Prostate gland (tissue), 2 donors: Measurements from ENCODE around the gene FBXO34. TPM values are rescaled to one million over a fixed set of nuclear protein-coding genes. Genes with fewer than 3 reads are reported as not detected.
A peak's percentile ranks its signal among the peaks of the same experiment; 100 is the strongest.

Source experiments
- DNase-seq: peaks from one replicate; pipeline ENCODE4 v3.0.0-alpha.2; 2019; ENCODE audit warnings: low spot score
- H3K27ac ChIP-seq, 2 donors: fragments of 200-600 bp; sonication (generic); 2 replicates each; pipeline ENCODE4 v1.5.1; 2017 to 2019
- H3K27me3 ChIP-seq: fragments of 200-600 bp; sonication (generic); replicated peaks from 2 replicates; pipeline ENCODE4 v1.5.1; 2019; ENCODE audit not compliant: insufficient read depth
- H3K36me3 ChIP-seq, 2 donors: fragments of 200-600 bp; sonication (generic); 1 replicate in 1 of 2; 2 replicates in 1 of 2; pipeline versions ENCODE4 v1.5.1 to v1.8.1; 2017 to 2019
- H3K4me1 ChIP-seq: fragments of 200-600 bp; sonication (generic); replicated peaks from 2 replicates; pipeline ENCODE4 v1.5.1; 2019
- H3K4me3 ChIP-seq, 2 donors: fragments of 200-600 bp; sonication (generic); 2 replicates each; pipeline ENCODE4 v1.5.1; 2017 to 2019
- H3K9me3 ChIP-seq: fragments of 200-600 bp; sonication (generic); 2 replicates; pipeline ENCODE4 v1.5.1; 2017
- CTCF ChIP-seq, 4 experiments: fragments of 200-600 bp in 2 of 4; fragments of 450-650 bp in 2 of 4; sonication (generic) in 2 of 4; IDR thresholded peaks; 1 replicate in 3 of 4; 2 replicates in 1 of 4; pipeline ENCODE4 v1.5.1; 2016 to 2019; ENCODE audit warnings: antibody characterized with exemption in 4 of 4, mild to moderate bottlenecking in 2 of 4, moderate library complexity in 2 of 4
- POLR2A ChIP-seq: fragments of 450-650 bp; IDR thresholded peaks from one replicate; pipeline ENCODE4 v1.6.1; 2016; ENCODE audit warnings: antibody characterized with exemption, mild to moderate bottlenecking
- POLR2AphosphoS5 ChIP-seq: sonication (generic); formaldehyde crosslinking; IDR thresholded peaks from one replicate; pipeline ENCODE4 v1.6.1; 2017; ENCODE audit warnings: antibody characterized with exemption
- WGBS: methylation state at CpG from one replicate; pipeline ENCODE4 v1.1.5; 2018; 5-methylcytosine and 5-hydroxymethylcytosine counted together
- intact Hi-C: fragments of 100-400 bp; cut with DNase I; formaldehyde crosslinking; loops from one replicate; pipeline ENCODE4 v1.14.2; 2022
- total RNA-seq, 2 donors: library from RNA; depleted of rRNA; stranded (reverse); fragments of >200 nt; gene quantifications; one replicate each; pipeline ENCODE4 v1.1.0, GENCODE V29; 2016

FBXO34 gene
- 10 to 100 TPM; 37.8 to 73.3 TPM for total RNA-seq

- intact Hi-C loops: loop anchor here (2.0 to 10.0 kb wide), 2 partner anchors 84 to 144 kb away; partner anchors contain the start of gene ATG14
- no peaks in the 10 kb centered on the region for H3K27me3 ChIP-seq
- WGBS: 4% methylated on average over 18 of the region's 49 CpGs
- no peaks in the 10 kb centered on the region for H3K36me3 ChIP-seq
- no peaks in the 10 kb centered on the region for H3K9me3 ChIP-seq
- H3K4me1 ChIP-seq: peaks cover 4% of the 10 kb centered on the region
- H3K4me3 ChIP-seq: peak within 1 kb of the TSS; percentile 96 to 97
- TF ChIP-seq CTCF (IDR thresholded peaks at IDR 0.05) (peak; percentile 100), POLR2A (peak; percentile 97), POLR2AphosphoS5 (peak; percentile 96)
- peak; percentile 99 for DNase-seq
- H3K27ac ChIP-seq: peak within 1 kb of the TSS; percentile 91 to 93
These were observed at the start of gene FBXO34 for GRCh38 chr14:55270832-55271571. FBXO34 (plus strand) TSS chr14:55271421; CDS start chr14:55350391, 78,970 bp downstream.

- no peak overlapping the region for H3K4me3 ChIP-seq
- H3K36me3 ChIP-seq: no peaks in the 10 kb centered on the region
- intact Hi-C loops: no loop called here
- no peaks in the 10 kb centered on the region for H3K9me3 ChIP-seq
- H3K27ac ChIP-seq: no peak overlapping the region
- no peak for DNase-seq
- H3K4me1 ChIP-seq: no peaks in the 10 kb centered on the region
- no peak for TF ChIP-seq POLR2A
- TF ChIP-seq CTCF (IDR thresholded peaks at IDR 0.05): no peak
- no peaks in the 10 kb centered on the region for H3K27me3 ChIP-seq
These were observed 49.3 kb upstream of the FBXO34 start for GRCh38 chr14:55221968-55222367.

- no peak for DNase-seq
- no peaks in the 10 kb centered on the region for H3K27me3 ChIP-seq
- TF ChIP-seq POLR2A (no peak), CTCF (IDR thresholded peaks at IDR 0.05) (no peak), POLR2AphosphoS5 (no peak)
- H3K9me3 ChIP-seq: no peaks in the 10 kb centered on the region
- intact Hi-C loops: no loop called here
- H3K4me3 ChIP-seq: no peak overlapping the region
- no peaks in the 10 kb centered on the region for H3K4me1 ChIP-seq
- H3K27ac ChIP-seq: no peak overlapping the region
- H3K36me3 ChIP-seq: no peaks in the 10 kb centered on the region
These were observed 47.9 kb upstream of the FBXO34 start for GRCh38 chr14:55223364-55223763.

GRCh38 chr14:55228261-55228660, 43.0 kb upstream of the FBXO34 start:
- TF ChIP-seq POLR2AphosphoS5: no peak
- TF ChIP-seq CTCF (IDR thresholded peaks at IDR 0.05): no peak
- no peak for TF ChIP-seq POLR2A
- intact Hi-C loops: no loop called here

GRCh38 chr14:55233591-55233990, 37.6 kb upstream of the FBXO34 start:
- no peaks in the 10 kb centered on the region for H3K4me1 ChIP-seq
- DNase-seq: no peak
- H3K36me3 ChIP-seq: no peaks in the 10 kb centered on the region
- intact Hi-C loops: no loop called here
- no peak overlapping the region for H3K4me3 ChIP-seq
- TF ChIP-seq CTCF (IDR thresholded peaks at IDR 0.05) (no peak), POLR2AphosphoS5 (no peak), POLR2A (no peak)
- no peaks in the 10 kb centered on the region for H3K9me3 ChIP-seq
- whole genome bisulfite sequencing: 57% methylated on average over 3 of the region's 3 CpGs
- H3K27ac ChIP-seq: no peak overlapping the region
- peaks cover 2% of the 10 kb centered on the region for H3K27me3 ChIP-seq

More at GRCh38 chr14:55228261-55228660, 43.0 kb upstream of the FBXO34 start:
- H3K36me3 ChIP-seq: no peaks in the 10 kb centered on the region
- H3K27ac ChIP-seq: no peak overlapping the region
- H3K9me3 ChIP-seq: no peaks in the 10 kb centered on the region
- WGBS: 66% methylated on average over 2 of the region's 2 CpGs
- DNase-seq: no peak
- H3K4me1 ChIP-seq: no peaks in the 10 kb centered on the region
- no peaks in the 10 kb centered on the region for H3K27me3 ChIP-seq
- H3K4me3 ChIP-seq: no peak overlapping the region
